ENCODE results near the gene C10orf95. TPM values are rescaled to one million over a fixed set of nuclear protein-coding genes. Genes with fewer than 3 reads are reported as not detected.
A peak's percentile ranks its signal among the peaks of the same experiment; 100 is the strongest.

The C10orf95 gene
- total RNA-seq, 1 donor from 2014 or later = not detected

DNA sequence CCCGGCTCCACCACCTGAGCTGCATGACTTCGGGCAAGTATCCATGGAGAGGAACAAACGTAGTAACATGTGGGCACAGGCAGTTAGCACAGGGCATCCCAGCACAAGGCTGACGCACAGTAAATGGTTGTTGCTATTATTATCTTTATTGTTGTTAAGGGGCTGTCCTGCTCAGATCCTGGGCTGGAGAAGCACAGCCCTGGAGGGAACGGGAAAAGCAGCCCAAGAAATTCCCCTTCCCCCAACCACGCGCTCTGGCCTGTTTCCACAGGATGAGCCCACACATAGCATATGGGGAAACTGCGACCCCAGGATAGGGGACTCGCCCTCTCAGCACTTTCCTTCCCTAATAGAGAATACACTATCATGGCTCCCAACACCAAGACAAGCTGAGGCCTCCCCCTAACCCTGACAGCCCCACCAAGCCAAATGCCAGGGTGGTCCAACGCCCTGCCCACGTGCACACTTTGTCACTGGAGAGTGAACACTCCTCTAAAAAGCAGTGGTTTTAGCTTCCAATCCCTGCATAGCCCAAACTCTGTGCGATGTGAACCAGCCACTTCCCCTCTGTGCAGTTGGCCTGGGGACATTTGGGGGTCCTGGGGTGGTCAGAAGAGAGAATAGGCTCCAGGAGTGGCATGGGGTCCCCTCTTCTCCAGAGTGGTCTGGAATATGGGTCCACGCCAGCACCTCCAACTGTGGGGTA is 43.8 kb downstream of the C10orf95 start:
- Mint-ChIP-seq H3K4me1 (peaks cover 24% of the 10 kb centered on the region), H3K9me3 (no peaks in the 10 kb centered on the region), H3K4me3 (peak overlapping the region; percentile 60), H3K27ac (no peak overlapping the region), H3K36me3 (no peaks in the 10 kb centered on the region), H3K27me3 (ENCODE audit: low read depth) (peaks cover 64% of the 10 kb centered on the region)
- no peak for DNase-seq (ENCODE audit: low spot score in 2 of 2, unreplicated experiment in 2 of 2)
- TF ChIP-seq, protein P1, sequence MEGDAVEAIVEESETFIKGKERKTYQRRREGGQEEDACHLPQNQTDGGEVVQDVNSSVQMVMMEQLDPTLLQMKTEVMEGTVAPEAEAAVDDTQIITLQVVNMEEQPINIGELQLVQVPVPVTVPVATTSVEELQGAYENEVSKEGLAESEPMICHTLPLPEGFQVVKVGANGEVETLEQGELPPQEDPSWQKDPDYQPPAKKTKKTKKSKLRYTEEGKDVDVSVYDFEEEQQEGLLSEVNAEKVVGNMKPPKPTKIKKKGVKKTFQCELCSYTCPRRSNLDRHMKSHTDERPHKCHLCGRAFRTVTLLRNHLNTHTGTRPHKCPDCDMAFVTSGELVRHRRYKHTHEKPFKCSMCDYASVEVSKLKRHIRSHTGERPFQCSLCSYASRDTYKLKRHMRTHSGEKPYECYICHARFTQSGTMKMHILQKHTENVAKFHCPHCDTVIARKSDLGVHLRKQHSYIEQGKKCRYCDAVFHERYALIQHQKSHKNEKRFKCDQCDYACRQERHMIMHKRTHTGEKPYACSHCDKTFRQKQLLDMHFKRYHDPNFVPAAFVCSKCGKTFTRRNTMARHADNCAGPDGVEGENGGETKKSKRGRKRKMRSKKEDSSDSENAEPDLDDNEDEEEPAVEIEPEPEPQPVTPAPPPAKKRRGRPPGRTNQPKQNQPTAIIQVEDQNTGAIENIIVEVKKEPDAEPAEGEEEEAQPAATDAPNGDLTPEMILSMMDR (IDR thresholded peaks at IDR 0.05; ENCODE audit: unreplicated experiment) = no peak

DNA sequence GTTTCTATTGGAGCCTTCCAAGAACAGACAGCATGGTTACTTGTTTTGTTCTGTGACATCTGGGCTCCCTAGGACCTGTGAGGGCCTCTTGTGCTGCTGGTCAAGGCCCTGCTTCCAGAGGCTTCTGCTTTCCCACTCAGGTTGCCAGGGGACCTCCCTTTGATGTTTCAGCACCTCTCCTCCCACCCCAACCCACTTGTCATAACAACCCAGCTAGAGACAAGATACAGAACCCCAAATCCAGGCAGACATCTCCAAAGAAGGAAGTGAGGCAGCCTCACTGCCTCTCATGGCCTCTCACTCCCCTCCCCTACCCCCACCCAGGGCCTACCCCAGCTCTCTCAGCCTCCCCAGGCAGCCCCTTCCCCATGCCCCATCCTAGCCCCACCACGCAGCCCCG is 44.5 kb downstream of the C10orf95 start:
- no peak for DNase-seq (ENCODE audit: low spot score in 2 of 2, unreplicated experiment in 2 of 2)
- TF ChIP-seq, protein P1 (IDR thresholded peaks at IDR 0.05; ENCODE audit: unreplicated experiment) = no peak
- Mint-ChIP-seq H3K4me3 (no peak overlapping the region), H3K4me1 (peaks cover 26% of the 10 kb centered on the region), H3K36me3 (no peaks in the 10 kb centered on the region), H3K27ac (no peak overlapping the region), H3K27me3 (ENCODE audit: low read depth) (peaks cover 56% of the 10 kb centered on the region), H3K9me3 (no peaks in the 10 kb centered on the region)

DNA sequence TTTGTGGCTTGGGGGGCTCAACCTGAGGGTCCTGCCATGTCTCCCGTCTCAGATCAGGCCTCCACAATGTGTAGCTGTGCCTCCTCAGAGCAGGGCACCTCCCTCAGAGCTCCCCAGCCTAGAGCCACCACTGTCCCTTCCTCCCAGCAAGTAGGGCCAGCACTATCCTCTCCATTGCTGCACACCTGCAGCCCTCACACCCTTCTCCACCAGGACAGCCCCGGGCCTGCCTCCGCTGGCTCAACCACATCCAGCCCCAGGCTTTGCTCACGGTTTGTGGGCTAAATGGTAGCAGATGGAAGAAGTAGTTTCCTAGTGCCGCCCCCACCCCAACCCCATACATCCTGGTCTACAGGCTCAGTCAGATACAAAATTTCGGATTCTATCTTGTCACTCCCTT is 45.7 kb downstream of the C10orf95 start:
- no peak overlapping the region for H3K27ac Mint-ChIP-seq
- H3K4me1 Mint-ChIP-seq = peaks cover 17% of the 10 kb centered on the region
- peaks cover 45% of the 10 kb centered on the region for H3K27me3 Mint-ChIP-seq (ENCODE audit: low read depth)
- no peaks in the 10 kb centered on the region for H3K9me3 Mint-ChIP-seq
- H3K36me3 Mint-ChIP-seq = peaks cover 1% of the 10 kb centered on the region
- DNase-seq (ENCODE audit: low spot score in 2 of 2, unreplicated experiment in 2 of 2) = no peak
- TF ChIP-seq, protein P1 (IDR thresholded peaks at IDR 0.05; ENCODE audit: unreplicated experiment) = no peak
- no peak overlapping the region for H3K4me3 Mint-ChIP-seq

DNA sequence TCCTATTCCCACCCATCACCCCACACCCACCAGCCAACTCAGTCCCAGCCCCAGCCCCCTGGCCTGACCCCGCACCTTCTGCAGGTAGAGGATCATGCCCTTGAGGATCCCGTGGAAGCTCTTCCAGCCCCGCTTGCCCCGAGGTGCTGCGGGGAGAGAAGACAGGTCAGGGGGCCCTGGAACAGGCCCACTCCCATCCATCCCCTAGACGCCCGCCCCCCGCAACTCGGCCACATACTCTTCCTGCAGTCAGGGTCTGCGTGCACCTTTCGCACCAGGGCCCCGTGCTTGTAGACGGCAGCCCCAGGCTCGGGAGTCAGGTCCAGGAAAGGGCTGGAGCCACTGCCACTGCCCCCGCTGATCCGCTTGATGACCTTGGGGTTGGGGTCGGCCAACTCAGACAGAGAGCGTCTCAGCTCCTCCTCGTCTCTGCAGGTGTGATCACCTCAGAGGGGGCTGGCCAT is 46.2 kb downstream of the C10orf95 start:
- no peak for DNase-seq (ENCODE audit: low spot score in 2 of 2, unreplicated experiment in 2 of 2)
- Mint-ChIP-seq H3K9me3 (no peaks in the 10 kb centered on the region), H3K27ac (no peak overlapping the region), H3K4me3 (no peak overlapping the region), H3K27me3 (ENCODE audit: low read depth) (peaks cover 43% of the 10 kb centered on the region), H3K4me1 (peaks cover 16% of the 10 kb centered on the region), H3K36me3 (peaks cover 1% of the 10 kb centered on the region)
- TF ChIP-seq, protein P1 (IDR thresholded peaks at IDR 0.05; ENCODE audit: unreplicated experiment) = no peak

DNA sequence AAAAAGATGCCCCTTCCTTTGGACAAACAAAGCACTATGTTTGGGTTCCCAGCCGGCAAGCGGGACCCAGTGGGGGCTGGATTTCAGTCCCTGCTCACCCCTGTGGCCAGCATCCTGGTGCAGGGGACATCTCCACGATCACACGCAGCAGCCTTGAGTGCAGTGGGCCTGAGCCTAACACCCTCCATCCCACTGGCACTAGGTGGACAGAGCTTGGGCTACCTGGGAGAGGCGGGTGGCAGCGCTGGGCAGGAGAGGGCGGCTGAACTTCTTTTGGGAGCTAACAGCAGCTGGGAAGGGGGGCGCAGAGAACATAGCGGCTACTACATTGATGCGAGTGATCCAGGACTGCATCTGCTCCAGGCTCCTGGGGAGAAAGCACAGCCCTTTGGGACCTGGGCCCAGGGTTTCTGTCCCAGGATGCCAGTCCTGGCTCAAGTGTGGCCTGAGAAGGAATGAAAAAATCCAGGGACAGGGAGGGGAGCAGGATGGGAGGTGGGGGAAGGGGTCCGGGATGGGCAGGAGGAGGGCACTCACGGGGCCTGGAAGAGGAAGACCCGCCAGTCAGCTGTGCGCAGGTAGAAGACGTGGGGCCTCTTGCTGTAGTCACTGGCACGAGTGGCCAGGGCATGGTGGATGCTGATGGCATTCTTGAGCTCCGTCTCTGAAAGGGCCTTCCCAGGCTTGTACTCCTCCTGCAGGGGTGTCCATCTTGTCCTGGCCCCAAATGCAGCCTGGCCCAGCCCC is 46.8 kb downstream of the C10orf95 start:
- Mint-ChIP-seq H3K9me3 (no peaks in the 10 kb centered on the region), H3K4me3 (no peak overlapping the region), H3K27me3 (ENCODE audit: low read depth) (peaks cover 37% of the 10 kb centered on the region), H3K27ac (no peak overlapping the region), H3K36me3 (peaks cover 1% of the 10 kb centered on the region), H3K4me1 (peaks cover 10% of the 10 kb centered on the region)
- TF ChIP-seq, protein P1 (IDR thresholded peaks at IDR 0.05; ENCODE audit: unreplicated experiment) = no peak
- no peak for DNase-seq (ENCODE audit: low spot score in 2 of 2, unreplicated experiment in 2 of 2)

Measured in mesothelial cell of epicardium (in vitro differentiated cells).